H1 (cell line): ENCODE data around the gene CCT3. TPM values are rescaled to one million over a fixed set of nuclear protein-coding genes. Genes with fewer than 3 reads are reported as not detected.

Experiments
- CTCF ChIA-PET: fragments of 300-600 bp; sonication (Branson Sonifier 250); formaldehyde crosslinking; loops from one replicate; lab custom pipeline; 2021; ENCODE audit not compliant: partially characterized antibody; lab: Charles Lee
- POLR2A ChIA-PET: fragments of 300-600 bp; sonication (Branson Sonifier 250); formaldehyde crosslinking; loops from one replicate; lab custom pipeline; 2021; ENCODE audit warnings: inconsistent platforms; ENCODE audit not compliant: partially characterized antibody; lab: Charles Lee
- DNase-seq, 2 experiments: peaks; one replicate each; pipeline versions ENCODE4 v3.0.0 to v3.0.0-alpha.2; 2010 to 2022; ENCODE audit warnings: low spot score in 2 of 2, low read depth in 1 of 2, mixed read lengths in 1 of 2
- FAIRE-seq: peaks from 2 replicates; lab custom pipeline; 2011; peaks lifted over from hg19 to GRCh38; lab: Jason Lieb, UNC
- H2AFZ ChIP-seq: 2 replicates; pipeline ENCODE4 v1.8.1; 2012; ENCODE audit warnings: low read length, inconsistent platforms
- H2AK5ac ChIP-seq: 2 replicates; pipeline ENCODE4 v1.6.1; 2013; ENCODE audit warnings: low read depth, low read length
- H2BK120ac ChIP-seq: replicated peaks from 2 replicates; pipeline ENCODE3; 2013; ENCODE audit warnings: low read depth, low read length, inconsistent platforms
- H2BK12ac ChIP-seq: 2 replicates; pipeline ENCODE4 v1.6.1; 2013; ENCODE audit warnings: low read depth, low read length
- H2BK15ac ChIP-seq: 2 replicates; pipeline ENCODE4 v1.6.1; 2013; ENCODE audit warnings: low read length
- H2BK20ac ChIP-seq: 2 replicates; pipeline ENCODE4 v1.6.1; 2013; ENCODE audit warnings: low read length
- H2BK5ac ChIP-seq: 2 replicates; pipeline ENCODE4 v1.6.1; 2013; ENCODE audit warnings: low read depth, low read length
- H3K14ac ChIP-seq: 2 replicates; pipeline ENCODE4 v1.6.1; 2013; ENCODE audit warnings: inconsistent platforms; ENCODE audit not compliant: insufficient read length
- H3K18ac ChIP-seq: 2 replicates; pipeline ENCODE4 v1.6.1; 2013; ENCODE audit warnings: low read length; ENCODE audit errors: extremely low read depth
- H3K23ac ChIP-seq: 2 replicates; pipeline ENCODE4 v1.6.1; 2013; ENCODE audit warnings: inconsistent platforms; ENCODE audit not compliant: insufficient read length
- H3K23me2 ChIP-seq: 2 replicates; pipeline ENCODE4 v1.6.1; 2013; ENCODE audit warnings: low read depth, low read length
- H3K27ac ChIP-seq: 2 replicates; pipeline ENCODE4 v1.6.1; 2011; ENCODE audit warnings: low read depth, low read length, inconsistent platforms
- H3K27me3 ChIP-seq, 4 experiments: replicated peaks in 1 of 4; 1 replicate in 1 of 4; 2 replicates in 3 of 4; pipeline versions ENCODE4 v1.6.1 to v1.8.1; 2011 to 2013; ENCODE audit warnings: low read length in 3 of 4, mild to moderate bottlenecking in 3 of 4, inconsistent platforms in 2 of 4, mixed read lengths in 2 of 4, moderate library complexity in 1 of 4; ENCODE audit not compliant: control insufficient read depth in 3 of 4, insufficient read depth in 3 of 4; ENCODE audit errors: extremely low read depth in 1 of 4
- H3K36me3 ChIP-seq, 4 experiments: 2 replicates each; pipeline versions ENCODE4 v1.6.1 to v1.8.1; 2011 to 2013; ENCODE audit warnings: mild to moderate bottlenecking in 4 of 4, low read length in 3 of 4, moderate library complexity in 2 of 4, control low read depth in 1 of 4, inconsistent platforms in 1 of 4; ENCODE audit not compliant: insufficient read depth in 4 of 4, control insufficient read depth in 2 of 4
- H3K4ac ChIP-seq: replicated peaks from 2 replicates; pipeline ENCODE3; 2013; ENCODE audit warnings: low read length, low read depth, mixed read lengths, inconsistent platforms; ENCODE audit not compliant: insufficient read length
- H3K4me1 ChIP-seq, 4 experiments: replicated peaks in 1 of 4; 1 replicate in 1 of 4; 2 replicates in 3 of 4; pipeline versions ENCODE4 v1.6.1 to v1.8.1; 2011 to 2013; ENCODE audit warnings: low read length in 3 of 4, inconsistent platforms in 2 of 4, mixed read lengths in 1 of 4; ENCODE audit not compliant: insufficient read depth in 4 of 4, control insufficient read depth in 3 of 4
- H3K4me2 ChIP-seq, 2 experiments: 2 replicates each; pipeline versions ENCODE4 v1.6.1 to v1.8.1; 2011 to 2013; ENCODE audit warnings: low read depth in 2 of 2, low read length in 2 of 2, control low read depth in 1 of 2, inconsistent platforms in 1 of 2, mild to moderate bottlenecking in 1 of 2; ENCODE audit not compliant: insufficient read depth in 1 of 2
- H3K4me3 ChIP-seq, 4 experiments: fragments of 200-600, 300-600 bp in 1 of 4; sonication (generic), shearing (Covaris generic), sonication (Bioruptor Twin) in 1 of 4; 2 replicates each; pipeline versions ENCODE4 v1.5.1 to v1.8.1; 2011 to 2016; ENCODE audit warnings: low read length in 4 of 4, low read depth in 3 of 4, control low read depth in 2 of 4, inconsistent platforms in 2 of 4, mild to moderate bottlenecking in 2 of 4, mixed read lengths in 1 of 4, moderate library complexity in 1 of 4; ENCODE audit not compliant: insufficient read depth in 2 of 4; ENCODE audit errors: extremely low read depth in 1 of 4
- H3K56ac ChIP-seq: replicated peaks from 2 replicates; pipeline ENCODE3; 2013; ENCODE audit warnings: low read depth, mild to moderate bottlenecking, mixed read lengths, low read length, inconsistent platforms; ENCODE audit not compliant: insufficient read length
- H3K79me1 ChIP-seq: 2 replicates; pipeline ENCODE4 v1.6.1; 2013; ENCODE audit warnings: low read depth, low read length, control low read depth
- H3K79me2 ChIP-seq, 2 experiments: 2 replicates each; pipeline versions ENCODE4 v1.6.1 to v1.8.1; 2012 to 2013; ENCODE audit warnings: low read length in 2 of 2, mild to moderate bottlenecking in 2 of 2, inconsistent platforms in 1 of 2; ENCODE audit not compliant: insufficient read depth in 2 of 2, control insufficient read depth in 1 of 2
- H3K9ac ChIP-seq, 4 experiments: replicated peaks in 1 of 4; 1 replicate in 1 of 4; 2 replicates in 3 of 4; pipeline versions ENCODE4 v1.6.1 to v1.8.1; 2011 to 2013; ENCODE audit warnings: low read depth in 3 of 4, low read length in 3 of 4, control low read depth in 2 of 4, mild to moderate bottlenecking in 2 of 4, moderate library complexity in 2 of 4, inconsistent platforms in 1 of 4; ENCODE audit errors: extremely low read depth in 1 of 4
- H3K9me3 ChIP-seq, 2 experiments: 2 replicates each; pipeline versions ENCODE4 v1.6.1 to v1.8.1; 2012 to 2013; ENCODE audit warnings: mild to moderate bottlenecking in 2 of 2, moderate library complexity in 2 of 2, control low read depth in 1 of 2, inconsistent platforms in 1 of 2, low read depth in 1 of 2, low read length in 1 of 2, mixed read lengths in 1 of 2; ENCODE audit not compliant: insufficient read depth in 2 of 2
- H4K20me1 ChIP-seq, 2 experiments: replicated peaks in 1 of 2; 2 replicates each; pipeline versions ENCODE3 to v1.8.1; 2011 to 2013; ENCODE audit warnings: inconsistent platforms in 2 of 2, low read length in 2 of 2, mild to moderate bottlenecking in 1 of 2; ENCODE audit not compliant: insufficient read depth in 2 of 2, control insufficient read depth in 1 of 2
- H4K5ac ChIP-seq: 2 replicates; pipeline ENCODE4 v1.6.1; 2013; ENCODE audit warnings: low read length, low read depth, mixed read lengths, inconsistent platforms; ENCODE audit not compliant: insufficient read length
- H4K8ac ChIP-seq: 2 replicates; pipeline ENCODE4 v1.8.0; 2013; ENCODE audit warnings: mild to moderate bottlenecking, moderate library complexity, low read length, inconsistent platforms; ENCODE audit not compliant: insufficient read depth; ENCODE audit errors: extremely low read depth
- H4K91ac ChIP-seq: replicated peaks from 2 replicates; pipeline ENCODE3; 2013; ENCODE audit warnings: low read length, mixed read lengths, inconsistent platforms; ENCODE audit not compliant: insufficient read length
- ASH2L ChIP-seq: fragments of 200-600, 300-600 bp; sonication (generic); IDR thresholded peaks from one replicate; pipeline ENCODE4 v1.7.1; 2017; ENCODE audit warnings: low read length
- BCL11A ChIP-seq, 2 experiments: IDR thresholded peaks; one replicate each; pipeline ENCODE4 v1.6.1; 2011; ENCODE audit warnings: low read depth in 2 of 2, low read length in 2 of 2, mild to moderate bottlenecking in 2 of 2
- BRCA1 ChIP-seq: IDR thresholded peaks from 2 replicates; pipeline ENCODE4 v1.6.1; 2012; ENCODE audit warnings: low read depth, low read length, improper control_type of control experiment
- CBX5 ChIP-seq: fragments of 300-800, 300-1000 bp; sonication (generic); IDR thresholded peaks from 2 replicates; pipeline ENCODE4 v1.7.1; 2016; ENCODE audit warnings: antibody characterized with exemption, low read length, low read depth
- CBX8 ChIP-seq: fragments of 300-800, 300-1000 bp; sonication (generic); IDR thresholded peaks from 2 replicates; pipeline ENCODE4 v1.7.1; 2016; ENCODE audit warnings: low read depth, low read length, borderline replicate concordance
- CHD1 ChIP-seq: IDR thresholded peaks from 2 replicates; pipeline ENCODE4 v1.6.1; 2012; ENCODE audit warnings: low read depth, low read length, improper control_type of control experiment
- CREB1 ChIP-seq: IDR thresholded peaks from 2 replicates; pipeline ENCODE4 v1.6.1; 2012; ENCODE audit warnings: inconsistent platforms
- EGR1 ChIP-seq: IDR thresholded peaks from 2 replicates; pipeline ENCODE4 v1.6.1; 2011; ENCODE audit warnings: low read depth, low read length, borderline replicate concordance
- JUN ChIP-seq: IDR thresholded peaks from 2 replicates; pipeline ENCODE4 v1.6.1; 2011; ENCODE audit warnings: low read depth, mild to moderate bottlenecking, improper control_type of control experiment, low read length
- MAX ChIP-seq: IDR thresholded peaks from 2 replicates; pipeline ENCODE4 v1.6.1; 2012; ENCODE audit warnings: inconsistent platforms
- PHF8 ChIP-seq: fragments of 200-600 bp; sonication (generic); conservative IDR thresholded peaks from 2 replicates; pipeline ENCODE4 v1.7.1; 2012; ENCODE audit warnings: low read depth, mild to moderate bottlenecking, inconsistent platforms, low read length, moderate library complexity
- SIN3A ChIP-seq, 2 experiments: IDR thresholded peaks in 1 of 2; conservative IDR thresholded peaks in 1 of 2; 2 replicates each; pipeline ENCODE4 v1.6.1; 2011 to 2012; ENCODE audit warnings: low read length in 2 of 2, improper control_type of control experiment in 1 of 2, low read depth in 1 of 2, mild to moderate bottlenecking in 1 of 2
- SUZ12 ChIP-seq: fragments of 200-600 bp; sonication (generic); IDR thresholded peaks from 2 replicates; pipeline ENCODE4 v1.6.1; 2012; ENCODE audit warnings: mild to moderate bottlenecking, inconsistent platforms, low read length, moderate library complexity, mixed read lengths
- WGBS, 2 experiments: shearing (Covaris generic) in 1 of 2; methylation state at CpG; one replicate each; pipeline versions ENCODE4 v1.1.6 to v1.1.7; 2013 to 2015; ENCODE audit warnings: low lambda C conversion rate in 2 of 2, mixed read lengths in 2 of 2, inconsistent platforms in 1 of 2, low coverage in 1 of 2, missing lambda C conversion rate in 1 of 2; ENCODE audit not compliant: insufficient replicate concordance in 2 of 2, insufficient coverage in 1 of 2, insufficient read length in 1 of 2; ENCODE audit errors: extremely low coverage in 1 of 2, missing lambda C conversion rate in 1 of 2; 5-methylcytosine and 5-hydroxymethylcytosine counted together
- polyA plus RNA-seq, 7 experiments: library from polyadenylated mRNA; depleted of rRNA in 3 of 7; stranded (reverse) in 5 of 7; unstranded in 2 of 7; fragments of >200 nt in 5 of 7; fragments of 200-250 nt in 2 of 7; gene quantifications; 1 replicate in 5 of 7; 2 replicates in 1 of 7; 4 replicates in 1 of 7; pipeline versions ENCODE4 v1.2.1 to v1.2.3, GENCODE V29; 2011 to 2013; ENCODE audit warnings: missing spikeins in 2 of 7, mixed read lengths in 2 of 7
- total RNA-seq: library from RNA; stranded (reverse); fragmentation: NEBNext Ultra II Directional; extraction: Animal tissue kit (Norgen Biotek cat#: 25700); gene quantifications from 2 replicates; pipeline ENCODE4 v1.2.1, GENCODE V29; 2021

The CCT3 gene
- total and polyA plus RNA-seq, 2 of the 8 experiments (the other 6 are each of a cell fraction or from before 2014, with no cell fraction given), result 431 to 480 TPM

GRCh38 chr1:156279837-156280236, 58.3 kb downstream of the CCT3 start:
- Histone ChIP-seq H3K36me3 (peaks cover 25 to 44% (median 42%) of the 10 kb centered on the region in 4 experiments; a peak in 7 of 8 replicates), H2AFZ (no peak overlapping the region), H4K5ac (no peak overlapping the region), H4K8ac (no peak overlapping the region), H3K27ac (no peak overlapping the region), H3K14ac (no peak overlapping the region), H3K56ac (no peak overlapping the region), H3K23me2 (peaks cover 13% of the 10 kb centered on the region), H2BK12ac (no peak overlapping the region), H2BK15ac (no peak overlapping the region), H3K9ac (no peak overlapping the region), H3K4me1 (peaks cover 0 to 10% (median 3%) of the 10 kb centered on the region in 4 experiments; a peak in 2 of 7 replicates), H3K18ac (no peak overlapping the region), H4K20me1 (peaks cover 3 to 22% of the 10 kb centered on the region in 2 experiments), H2BK20ac (no peak overlapping the region), H3K79me2 (peaks cover 23 to 37% of the 10 kb centered on the region in 2 experiments), H3K9me3 (no peaks in the 10 kb centered on the region), H3K4ac (no peak overlapping the region), H2BK120ac (no peak overlapping the region), H3K23ac (no peak overlapping the region), H3K79me1 (peaks cover 10% of the 10 kb centered on the region), H3K4me2 (no peak overlapping the region), H2BK5ac (no peak overlapping the region), H4K91ac (no peak overlapping the region), H3K27me3 (no peaks in the 10 kb centered on the region), H3K4me3 (no peak overlapping the region), H2AK5ac (no peak overlapping the region)
- TF ChIP-seq CREB1 (no peak), CBX5 (no peak), CBX8 (no peak), JUN (no peak), CHD1 (no peak), EGR1 (no peak), PHF8 (no peak), BCL11A (IDR thresholded peaks at IDR 0.05; ENCODE audit: low read depth in 2 of 2, low read length in 2 of 2) (no peak), MAX (no peak), ASH2L (no peak), SUZ12 (no peak), SIN3A (conservative IDR thresholded peaks at IDR 0.05 in 1 of 2, IDR thresholded peaks at IDR 0.05 in 1 of 2; ENCODE audit: low read depth in 1 of 2, low read length in 2 of 2) (no peak), BRCA1 (no peak)
- ChIA-PET CTCF (interaction anchor here (0.7 to 5.3 kb wide), 11 partner anchors 18 to 1086 kb away, joined by 3 to 25 read pairs (median 4); no protein-coding TSS in a partner anchor), POLR2A (interaction anchor here (0.7 to 17.4 kb wide), 12 partner anchors 8 to 67 kb away, joined by 3 to 221 read pairs (median 8); partner anchors contain the start of genes BGLAP, GLMP, PAQR6 and PMF1)
- 92% methylated on average over 3 of the region's 3 CpGs; no CpG with 5 or more reads in 1 of the 2 experiments for WGBS, 2 experiments
- FAIRE-seq, result no peak
- DNase-seq, result no peak
